ENCODE measurements around the gene FGFR3.

- no peak for TF ChIP-seq CTCF (IDR thresholded peaks at IDR 0.05; ENCODE audit: low read length)
- TF ChIP-seq EZH2 (optimal IDR thresholded peaks at IDR 0.05; ENCODE audit: low read depth, low read length), result no peak
Observed at GRCh38 chr4:1842339-1842895, 49.3 kb downstream of the FGFR3 start.
